ENCODE data around the gene ZC3H4. TPM values are rescaled to one million over a fixed set of nuclear protein-coding genes. Genes with fewer than 3 reads are reported as not detected.

The ZC3H4 gene
- total and polyA plus RNA-seq, 9 of the 15 experiments (the other 6 are each of a cell fraction or from before 2014, with no cell fraction given) = 2.2 to 75.6 (median 18.3) TPM

DNA sequence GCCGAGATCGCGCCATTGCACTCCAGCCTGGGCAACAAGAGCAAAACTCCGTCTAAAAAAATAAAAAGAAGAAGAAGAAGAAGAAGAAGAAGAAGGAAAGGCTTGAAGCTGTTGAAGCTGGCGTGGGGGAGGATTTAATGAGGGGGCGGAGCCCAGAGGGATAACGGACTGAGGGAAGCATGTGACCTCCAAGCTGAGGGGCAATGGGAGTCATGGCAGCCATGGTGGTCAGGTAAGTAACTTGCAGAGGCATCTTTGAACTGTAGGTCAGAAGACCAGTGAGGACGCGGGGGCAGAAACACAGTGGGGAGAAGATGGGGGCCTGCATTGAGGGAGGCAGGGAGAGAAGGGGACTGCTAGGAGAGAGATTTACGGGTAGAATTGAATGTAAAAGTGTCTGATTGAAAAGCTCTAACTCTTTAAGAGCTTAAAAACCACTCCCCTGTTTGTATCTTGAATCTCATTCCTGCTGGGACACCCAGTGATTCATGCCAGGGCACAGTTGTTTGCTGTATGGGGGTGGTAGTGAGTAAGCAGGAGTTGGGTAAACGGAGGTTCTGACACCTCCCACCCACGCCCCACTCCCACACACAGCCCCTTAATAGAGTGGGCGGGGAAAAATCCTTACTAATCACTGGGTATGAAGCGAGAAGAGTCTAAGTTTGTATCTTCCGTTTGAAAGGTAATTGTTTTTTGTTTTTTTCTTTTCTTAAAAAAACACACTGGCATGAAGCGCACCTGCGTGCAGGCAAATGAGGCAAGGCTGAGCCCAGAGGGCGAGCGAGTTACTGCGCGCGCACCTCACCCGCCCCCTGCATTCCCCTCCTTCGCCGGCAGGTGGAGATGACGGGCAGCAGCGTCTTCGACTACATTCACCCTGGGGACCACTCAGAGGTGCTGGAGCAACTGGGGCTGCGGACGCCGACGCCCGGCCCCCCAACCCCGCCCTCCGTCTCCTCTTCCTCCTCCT, 78.2 kb downstream of the ZC3H4 start (continued):
- TF ChIP-seq, protein P1, sequence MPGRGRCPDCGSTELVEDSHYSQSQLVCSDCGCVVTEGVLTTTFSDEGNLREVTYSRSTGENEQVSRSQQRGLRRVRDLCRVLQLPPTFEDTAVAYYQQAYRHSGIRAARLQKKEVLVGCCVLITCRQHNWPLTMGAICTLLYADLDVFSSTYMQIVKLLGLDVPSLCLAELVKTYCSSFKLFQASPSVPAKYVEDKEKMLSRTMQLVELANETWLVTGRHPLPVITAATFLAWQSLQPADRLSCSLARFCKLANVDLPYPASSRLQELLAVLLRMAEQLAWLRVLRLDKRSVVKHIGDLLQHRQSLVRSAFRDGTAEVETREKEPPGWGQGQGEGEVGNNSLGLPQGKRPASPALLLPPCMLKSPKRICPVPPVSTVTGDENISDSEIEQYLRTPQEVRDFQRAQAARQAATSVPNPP (IDR thresholded peaks at IDR 0.05; ENCODE audit: borderline replicate concordance, insufficient read depth, insufficient read length) = no peak
- TF ChIP-seq ZNF644 (tag; IDR thresholded peaks at IDR 0.05; ENCODE audit: low read depth) (no peak), HDAC6 (IDR thresholded peaks at IDR 0.05; ENCODE audit: low read depth, low read length) (no peak), ZNF316 (IDR thresholded peaks at IDR 0.05) (no peak), RBM25 (IDR thresholded peaks at IDR 0.05; ENCODE audit: low read depth, low read length, severe bottlenecking) (no peak), HDGF (IDR thresholded peaks at IDR 0.05) (no peak), ZNF239 (CRISPR knock-in tag; IDR thresholded peaks at IDR 0.05) (no peak), HSF4 (CRISPR knock-in tag; IDR thresholded peaks at IDR 0.05; ENCODE audit: borderline replicate concordance) (no peak), NEUROD1 (IDR thresholded peaks at IDR 0.05; ENCODE audit: borderline replicate concordance, low read depth, low read length, partially characterized antibody) (peak; percentile 17), KAT7 (CRISPR knock-in tag; IDR thresholded peaks at IDR 0.05; ENCODE audit: borderline replicate concordance) (0 out of 2 replicates have a peak, but pooled peaks have one; percentile 40), TCF3 (CRISPR knock-in tag; IDR thresholded peaks at IDR 0.05) (0 out of 2 replicates have a peak, but pooled peaks have one; percentile 3), POLR2A (conservative IDR thresholded peaks at IDR 0.05) (0 out of 2 replicates have a peak, but pooled peaks have one; percentile 31), TAF15 (IDR thresholded peaks at IDR 0.05; ENCODE audit: low read depth, low read length) (no peak), KLF16 (IDR thresholded peaks at IDR 0.05) (peak; percentile 58), SRSF1 (IDR thresholded peaks at IDR 0.05; ENCODE audit: low read depth, low read length) (no peak), ERF (CRISPR knock-in tag; IDR thresholded peaks at IDR 0.05) (no peak), MYNN (IDR thresholded peaks at IDR 0.05) (peak; percentile 39; the same call in 1 of the 2 replicates), MYNN (CRISPR knock-in tag; IDR thresholded peaks at IDR 0.05) (no peak), SAFB2 (IDR thresholded peaks at IDR 0.05; ENCODE audit: borderline replicate concordance, low read depth, low read length, severe bottlenecking) (no peak), STAT5A (IDR thresholded peaks at IDR 0.05; ENCODE audit: borderline replicate concordance, low read length) (no peak)
- TF ChIP-seq, protein P2, sequence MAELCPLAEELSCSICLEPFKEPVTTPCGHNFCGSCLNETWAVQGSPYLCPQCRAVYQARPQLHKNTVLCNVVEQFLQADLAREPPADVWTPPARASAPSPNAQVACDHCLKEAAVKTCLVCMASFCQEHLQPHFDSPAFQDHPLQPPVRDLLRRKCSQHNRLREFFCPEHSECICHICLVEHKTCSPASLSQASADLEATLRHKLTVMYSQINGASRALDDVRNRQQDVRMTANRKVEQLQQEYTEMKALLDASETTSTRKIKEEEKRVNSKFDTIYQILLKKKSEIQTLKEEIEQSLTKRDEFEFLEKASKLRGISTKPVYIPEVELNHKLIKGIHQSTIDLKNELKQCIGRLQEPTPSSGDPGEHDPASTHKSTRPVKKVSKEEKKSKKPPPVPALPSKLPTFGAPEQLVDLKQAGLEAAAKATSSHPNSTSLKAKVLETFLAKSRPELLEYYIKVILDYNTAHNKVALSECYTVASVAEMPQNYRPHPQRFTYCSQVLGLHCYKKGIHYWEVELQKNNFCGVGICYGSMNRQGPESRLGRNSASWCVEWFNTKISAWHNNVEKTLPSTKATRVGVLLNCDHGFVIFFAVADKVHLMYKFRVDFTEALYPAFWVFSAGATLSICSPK (IDR thresholded peaks at IDR 0.05; ENCODE audit: borderline replicate concordance) = no peak
- TF ChIP-seq, protein P3, sequence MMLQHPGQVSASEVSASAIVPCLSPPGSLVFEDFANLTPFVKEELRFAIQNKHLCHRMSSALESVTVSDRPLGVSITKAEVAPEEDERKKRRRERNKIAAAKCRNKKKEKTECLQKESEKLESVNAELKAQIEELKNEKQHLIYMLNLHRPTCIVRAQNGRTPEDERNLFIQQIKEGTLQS (IDR thresholded peaks at IDR 0.05) = peak; percentile 32; the same call in 1 of the 2 replicates
- TF ChIP-seq, protein P3 (CRISPR knock-in tag; conservative IDR thresholded peaks at IDR 0.05) = no peak
- TF ChIP-seq, protein P4, sequence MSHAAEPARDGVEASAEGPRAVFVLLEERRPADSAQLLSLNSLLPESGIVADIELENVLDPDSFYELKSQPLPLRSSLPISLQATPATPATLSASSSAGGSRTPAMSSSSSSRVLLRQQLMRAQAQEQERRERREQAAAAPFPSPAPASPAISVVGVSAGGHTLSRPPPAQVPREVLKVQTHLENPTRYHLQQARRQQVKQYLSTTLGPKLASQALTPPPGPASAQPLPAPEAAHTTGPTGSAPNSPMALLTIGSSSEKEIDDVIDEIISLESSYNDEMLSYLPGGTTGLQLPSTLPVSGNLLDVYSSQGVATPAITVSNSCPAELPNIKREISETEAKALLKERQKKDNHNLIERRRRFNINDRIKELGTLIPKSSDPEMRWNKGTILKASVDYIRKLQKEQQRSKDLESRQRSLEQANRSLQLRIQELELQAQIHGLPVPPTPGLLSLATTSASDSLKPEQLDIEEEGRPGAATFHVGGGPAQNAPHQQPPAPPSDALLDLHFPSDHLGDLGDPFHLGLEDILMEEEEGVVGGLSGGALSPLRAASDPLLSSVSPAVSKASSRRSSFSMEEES (CRISPR knock-in tag; IDR thresholded peaks at IDR 0.05) = peak; percentile 34
